Rectal smooth muscle tissue (tissue), 1 donor: ENCODE results near the gene WIPF3.

Experiments
- H3K27ac ChIP-seq: one replicate; pipeline ENCODE4 v1.7.0; 2013; ENCODE audit warnings: low read depth, low read length, inconsistent platforms
- H3K27me3 ChIP-seq: one replicate; pipeline ENCODE4 v1.7.0; 2013; ENCODE audit warnings: low read length; ENCODE audit not compliant: control insufficient read depth, insufficient read depth
- H3K36me3 ChIP-seq: one replicate; pipeline ENCODE4 v1.7.0; 2013; ENCODE audit warnings: low read length; ENCODE audit not compliant: control insufficient read depth, insufficient read depth
- H3K4me1 ChIP-seq: one replicate; pipeline ENCODE4 v1.7.0; 2013; ENCODE audit warnings: low read length; ENCODE audit not compliant: control insufficient read depth, insufficient read depth
- H3K4me3 ChIP-seq: one replicate; pipeline ENCODE4 v1.7.0; 2013; ENCODE audit warnings: low read length
- H3K9ac ChIP-seq: one replicate; pipeline ENCODE4 v1.7.0; 2013; ENCODE audit warnings: low read length

Gene WIPF3

GRCh38 chr7:29877196-29877595 lies 70.9 kb downstream of the WIPF3 start:
- H3K4me1 ChIP-seq = peaks cover 3% of the 10 kb centered on the region
- H3K27me3 ChIP-seq = no peaks in the 10 kb centered on the region
- no peak overlapping the region for H3K9ac ChIP-seq
- no peak overlapping the region for H3K27ac ChIP-seq
- H3K4me3 ChIP-seq = no peak overlapping the region
- no peaks in the 10 kb centered on the region for H3K36me3 ChIP-seq

GRCh38 chr7:29878081-29878688 lies 71.9 kb downstream of the WIPF3 start:
- peaks cover 3% of the 10 kb centered on the region for H3K4me1 ChIP-seq
- H3K9ac ChIP-seq = no peak overlapping the region
- no peak overlapping the region for H3K27ac ChIP-seq
- H3K36me3 ChIP-seq = no peaks in the 10 kb centered on the region
- no peaks in the 10 kb centered on the region for H3K27me3 ChIP-seq
- H3K4me3 ChIP-seq = no peak overlapping the region

- no peak overlapping the region for H3K4me3 ChIP-seq
- H3K4me1 ChIP-seq = peaks cover 3% of the 10 kb centered on the region
- no peak overlapping the region for H3K9ac ChIP-seq
- H3K36me3 ChIP-seq = no peaks in the 10 kb centered on the region
- no peak overlapping the region for H3K27ac ChIP-seq
- H3K27me3 ChIP-seq = peaks cover 1% of the 10 kb centered on the region
These were observed 73.3 kb downstream of the WIPF3 start for GRCh38 chr7:29879609-29880008.

GRCh38 chr7:29881724-29882123 lies 75.4 kb downstream of the WIPF3 start:
- Histone ChIP-seq H3K9ac (no peak overlapping the region), H3K4me1 (peaks cover 3% of the 10 kb centered on the region), H3K36me3 (no peaks in the 10 kb centered on the region), H3K27me3 (peaks cover 1% of the 10 kb centered on the region), H3K4me3 (no peak overlapping the region), H3K27ac (no peak overlapping the region)

- H3K27ac ChIP-seq = no peak overlapping the region
- peaks cover 1% of the 10 kb centered on the region for H3K27me3 ChIP-seq
- H3K9ac ChIP-seq = no peak overlapping the region
- H3K4me3 ChIP-seq = no peak overlapping the region
- H3K36me3 ChIP-seq = no peaks in the 10 kb centered on the region
- peaks cover 3% of the 10 kb centered on the region for H3K4me1 ChIP-seq
These were observed 76.2 kb downstream of the WIPF3 start for GRCh38 chr7:29882481-29882880.

GRCh38 chr7:29883462-29884398 lies 77.4 kb downstream of the WIPF3 start:
- Histone ChIP-seq H3K27ac (no peak overlapping the region), H3K36me3 (no peaks in the 10 kb centered on the region), H3K4me3 (peak overlapping the region; percentile 14), H3K4me1 (peaks cover 3% of the 10 kb centered on the region), H3K27me3 (peaks cover 1% of the 10 kb centered on the region), H3K9ac (no peak overlapping the region)

GRCh38 chr7:29884399-29885272 lies 78.3 kb downstream of the WIPF3 start:
- Histone ChIP-seq H3K27ac (no peak overlapping the region), H3K9ac (no peak overlapping the region), H3K36me3 (no peaks in the 10 kb centered on the region), H3K4me1 (no peaks in the 10 kb centered on the region), H3K27me3 (peaks cover 1% of the 10 kb centered on the region), H3K4me3 (peak overlapping the region; percentile 9)

- H3K27ac ChIP-seq = no peak overlapping the region
- H3K4me1 ChIP-seq = no peaks in the 10 kb centered on the region
- no peak overlapping the region for H3K9ac ChIP-seq
- peaks cover 1% of the 10 kb centered on the region for H3K27me3 ChIP-seq
- H3K36me3 ChIP-seq = no peaks in the 10 kb centered on the region
- H3K4me3 ChIP-seq = no peak overlapping the region
These were observed 79.3 kb downstream of the WIPF3 start for GRCh38 chr7:29885626-29886025.

- H3K27ac ChIP-seq = no peak overlapping the region
- peaks cover 1% of the 10 kb centered on the region for H3K27me3 ChIP-seq
- H3K36me3 ChIP-seq = no peaks in the 10 kb centered on the region
- H3K4me3 ChIP-seq = no peak overlapping the region
- H3K4me1 ChIP-seq = no peaks in the 10 kb centered on the region
- H3K9ac ChIP-seq = no peak overlapping the region
These were observed 80.5 kb downstream of the WIPF3 start for GRCh38 chr7:29886827-29887226.

GRCh38 chr7:29888006-29888405 lies 81.7 kb downstream of the WIPF3 start:
- Histone ChIP-seq H3K4me1 (no peaks in the 10 kb centered on the region), H3K9ac (no peak overlapping the region), H3K4me3 (no peak overlapping the region), H3K27me3 (peaks cover 1% of the 10 kb centered on the region), H3K27ac (no peak overlapping the region), H3K36me3 (no peaks in the 10 kb centered on the region)

GRCh38 chr7:29889288-29889687 lies 83.0 kb downstream of the WIPF3 start:
- no peak overlapping the region for H3K4me3 ChIP-seq
- H3K36me3 ChIP-seq = no peaks in the 10 kb centered on the region
- H3K9ac ChIP-seq = no peak overlapping the region
- H3K27me3 ChIP-seq = peaks cover 1% of the 10 kb centered on the region
- H3K27ac ChIP-seq = no peak overlapping the region
- H3K4me1 ChIP-seq = no peaks in the 10 kb centered on the region

- no peak overlapping the region for H3K9ac ChIP-seq
- no peak overlapping the region for H3K4me3 ChIP-seq
- H3K4me1 ChIP-seq = no peaks in the 10 kb centered on the region
- H3K36me3 ChIP-seq = no peaks in the 10 kb centered on the region
- no peaks in the 10 kb centered on the region for H3K27me3 ChIP-seq
- no peak overlapping the region for H3K27ac ChIP-seq
These were observed 83.9 kb downstream of the WIPF3 start for GRCh38 chr7:29890251-29890650.
